Panc1 (cell line): ENCODE measurements around the gene MYO1F. TPM values are rescaled to one million over a fixed set of nuclear protein-coding genes. Genes with fewer than 3 reads are reported as not detected.

Source experiments
- ATAC-seq: fragments of 200-7000 bp; cut with Tn5 transposase; 2 replicates; pipeline ENCODE4 v1.9.1; 2020; ENCODE audit warnings: mild to moderate bottlenecking, moderate library complexity
- BruUV-seq: library from RNA; stranded (reverse); fragments of 400-500 nt; replicated peaks from 2 replicates; lab custom pipeline; 2021; lab: Mats Ljungman, UMichigan
- CTCF ChIA-PET: fragments of 300-600 bp; sonication (Branson Sonifier 250); formaldehyde crosslinking; loops from one replicate; lab custom pipeline; 2022; ENCODE audit warnings: antibody characterized with exemption; lab: Charles Lee
- POLR2A ChIA-PET: fragments of 300-600 bp; sonication (Branson Sonifier 250); formaldehyde crosslinking; loops from one replicate; lab custom pipeline; 2022; ENCODE audit warnings: antibody characterized with exemption; lab: Charles Lee
- DNase-seq: peaks from one replicate; pipeline ENCODE4 v3.0.0-alpha.2; 2010; ENCODE audit warnings: low read depth, low spot score
- H3K27ac ChIP-seq: 2 replicates; pipeline ENCODE4 v1.5.1; 2011; ENCODE audit warnings: mild to moderate bottlenecking, low read length, inconsistent platforms
- H3K27me3 ChIP-seq: fragments of 200-500 bp; sonication (Bioruptor generic); 2 replicates; pipeline ENCODE4 v1.6.0; 2014; ENCODE audit warnings: low read length, inconsistent platforms; ENCODE audit not compliant: control insufficient read depth, insufficient read depth
- H3K36me3 ChIP-seq: fragments of 200-500 bp; sonication (Bioruptor generic); 2 replicates; pipeline ENCODE4 v1.5.1; 2014; ENCODE audit warnings: inconsistent platforms, mild to moderate bottlenecking, low read length, moderate library complexity; ENCODE audit not compliant: control insufficient read depth, insufficient read depth
- H3K4me1 ChIP-seq: 2 replicates; pipeline ENCODE4 v1.5.1; 2011; ENCODE audit warnings: inconsistent platforms, mild to moderate bottlenecking, low read length, moderate library complexity; ENCODE audit not compliant: control insufficient read depth, insufficient read depth
- H3K4me3 ChIP-seq, 2 experiments: 2 replicates each; pipeline ENCODE4 v1.5.1; 2011 to 2012; ENCODE audit warnings: low read depth in 2 of 2, low read length in 2 of 2, mild to moderate bottlenecking in 2 of 2, inconsistent platforms in 1 of 2, moderate library complexity in 1 of 2
- H3K9me3 ChIP-seq: fragments of 200-500 bp; sonication (Bioruptor generic); 2 replicates; pipeline ENCODE4 v1.5.1; 2014; ENCODE audit warnings: low read depth, mild to moderate bottlenecking, inconsistent platforms, low read length, moderate library complexity; ENCODE audit not compliant: control insufficient read depth, insufficient read depth
- CTCF ChIP-seq: fragments of 450-650 bp; IDR thresholded peaks from 2 replicates; pipeline ENCODE4 v1.5.1; 2017; ENCODE audit warnings: mild to moderate bottlenecking
- POLR2AphosphoS5 ChIP-seq: IDR thresholded peaks from 2 replicates; pipeline ENCODE4 v1.6.1; 2012; ENCODE audit warnings: mild to moderate bottlenecking, low read depth, low read length, moderate library complexity
- REST ChIP-seq, 2 experiments: IDR thresholded peaks; 2 replicates each; pipeline ENCODE4 v1.6.1; 2011 to 2012; ENCODE audit warnings: low read depth in 2 of 2, control low read depth in 1 of 2, low read length in 1 of 2, mild to moderate bottlenecking in 1 of 2, moderate library complexity in 1 of 2; ENCODE audit not compliant: insufficient read depth in 1 of 2
- SIN3A ChIP-seq: IDR thresholded peaks from 2 replicates; pipeline ENCODE4 v1.6.1; 2012; ENCODE audit warnings: low read depth, mild to moderate bottlenecking, low read length, moderate library complexity, borderline replicate concordance; ENCODE audit not compliant: insufficient read depth
- TCF7L2 ChIP-seq: IDR thresholded peaks from 2 replicates; pipeline ENCODE4 v1.6.1; 2011; ENCODE audit warnings: mild to moderate bottlenecking, low read depth, low read length, inconsistent platforms
- in situ Hi-C: cut with HindIII; loops from 2 replicates; pipeline ENCODE4 v1.10.0; 2016; ENCODE audit warnings: low sequenced_read_pairs, low pct_unique_long_range_greater_than_20kb
- intact Hi-C: fragments of 100-400 bp; cut with micrococcal nuclease; formaldehyde crosslinking; loops from one replicate; pipeline ENCODE4 v1.10.0; 2022; ENCODE audit not compliant: unreplicated experiment
- total RNA-seq: library from RNA; stranded (reverse); gene quantifications from one replicate; pipeline ENCODE4 v1.2.1, GENCODE V29; 2021; ENCODE audit not compliant: unreplicated experiment

Gene MYO1F
- total RNA-seq, 1 experiment from 2014 or later = 0.33 TPM

DNA sequence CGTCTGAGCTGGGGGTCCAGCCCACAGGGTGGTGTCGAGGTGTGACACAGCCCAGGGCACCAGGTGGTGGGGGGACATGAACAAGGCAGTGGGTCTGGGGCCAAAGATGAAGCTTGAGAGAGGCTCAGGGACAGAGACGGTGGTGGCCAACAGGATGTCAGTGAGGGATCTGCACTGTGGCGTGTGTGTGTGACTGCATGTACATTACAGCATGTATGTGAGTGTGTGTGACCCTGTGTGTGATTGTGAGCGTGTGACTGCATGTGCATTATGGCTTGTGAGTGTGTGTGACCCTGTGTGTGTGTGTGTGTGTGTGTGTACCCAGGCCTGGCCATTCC is 31.7 kb upstream of the MYO1F start:
- TF ChIP-seq TCF7L2 (no peak), REST (IDR thresholded peaks at IDR 0.05; ENCODE audit: insufficient read depth in 1 of 2, low read depth in 2 of 2, low read length in 1 of 2) (no peak), CTCF (no peak), POLR2AphosphoS5 (no peak), SIN3A (no peak)
- no peak for ATAC-seq
- in situ Hi-C loops = no loop called here
- ChIA-PET CTCF (no interaction called here), POLR2A (interaction anchor here (0.5 kb wide), 1 partner anchor 109 kb away, joined by 3 read pairs; no protein-coding TSS in a partner anchor)
- no TSS peak for BruUV-seq
- H3K4me3 ChIP-seq = peak overlapping the region; percentile 42 to 76; a peak in 3 of 4 replicates
- H3K27me3 ChIP-seq = no peaks in the 10 kb centered on the region
- no peaks in the 10 kb centered on the region for H3K36me3 ChIP-seq
- H3K9me3 ChIP-seq = no peaks in the 10 kb centered on the region
- intact Hi-C loops = no loop called here
- H3K4me1 ChIP-seq = peaks cover 12% of the 10 kb centered on the region
- DNase-seq = no peak
- peak overlapping the region; percentile 79 for H3K27ac ChIP-seq

- no peak for DNase-seq
Observed at GRCh38 chr19:8607386-8607785, 30.1 kb upstream of the MYO1F start.

More at GRCh38 chr19:8607386-8607785, 30.1 kb upstream of the MYO1F start:
- no peaks in the 10 kb centered on the region for H3K36me3 ChIP-seq
- peaks cover 12% of the 10 kb centered on the region for H3K4me1 ChIP-seq
- no peak overlapping the region for H3K27ac ChIP-seq
- H3K9me3 ChIP-seq = no peaks in the 10 kb centered on the region
- no peak for ATAC-seq
- BruUV-seq = no TSS peak
- no peak overlapping the region for H3K4me3 ChIP-seq
- H3K27me3 ChIP-seq = no peaks in the 10 kb centered on the region
- ChIA-PET CTCF (no interaction called here), POLR2A (no interaction called here)
- TF ChIP-seq REST (IDR thresholded peaks at IDR 0.05; ENCODE audit: insufficient read depth in 1 of 2, low read depth in 2 of 2, low read length in 1 of 2) = no peak
- no peak for TF ChIP-seq POLR2AphosphoS5
- in situ Hi-C loops (no loop called here), intact Hi-C loops (no loop called here)
